Colon (tissue), 2 donors: ENCODE results near the gene VWF.

ENCODE experiments used
- FAIRE-seq: peaks from 2 replicates; lab custom pipeline; 2012; peaks lifted over from hg19 to GRCh38; lab: Jason Lieb, UNC
- donor health status: control.
- donor health status: control.

VWF gene

DNA sequence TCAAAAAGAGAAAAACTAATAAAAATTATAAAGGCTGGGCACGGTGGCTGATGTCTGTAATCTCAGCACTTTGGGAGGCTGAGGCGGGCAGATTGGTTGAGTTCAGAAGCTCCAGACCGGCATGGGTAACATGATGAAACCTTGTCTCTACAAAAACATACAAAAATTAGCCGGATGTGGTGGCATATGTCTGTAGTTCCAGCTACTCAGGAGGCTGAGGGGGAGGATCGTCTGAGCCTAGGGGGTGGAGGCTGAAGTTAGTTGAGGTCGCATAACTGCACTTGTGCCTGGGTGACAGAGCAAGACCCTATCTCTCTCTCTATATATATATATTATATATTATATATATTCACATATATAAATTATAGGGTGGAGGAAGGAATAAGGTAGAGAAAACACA lies 146.9 kb downstream of the VWF start:
- FAIRE-seq = no peak

DNA sequence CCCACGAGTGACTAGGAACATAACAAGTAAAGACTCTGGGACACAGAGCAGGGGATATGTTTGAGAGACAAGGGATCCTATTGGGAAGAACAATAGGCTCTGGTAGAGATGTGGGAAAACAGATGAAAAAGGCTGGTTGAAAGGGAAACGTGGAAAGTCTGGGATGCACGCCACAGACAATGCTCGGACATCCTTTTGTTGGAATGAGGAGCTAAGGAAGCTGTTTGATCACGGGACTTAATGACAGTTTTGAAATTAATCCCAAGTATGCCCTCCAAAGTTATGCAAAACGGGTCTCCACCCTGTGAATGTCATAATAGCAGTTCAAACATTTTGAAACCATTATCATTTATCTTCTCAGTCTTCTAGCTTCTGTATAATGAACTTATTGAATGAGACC lies 147.8 kb downstream of the VWF start:
- FAIRE-seq = no peak

DNA sequence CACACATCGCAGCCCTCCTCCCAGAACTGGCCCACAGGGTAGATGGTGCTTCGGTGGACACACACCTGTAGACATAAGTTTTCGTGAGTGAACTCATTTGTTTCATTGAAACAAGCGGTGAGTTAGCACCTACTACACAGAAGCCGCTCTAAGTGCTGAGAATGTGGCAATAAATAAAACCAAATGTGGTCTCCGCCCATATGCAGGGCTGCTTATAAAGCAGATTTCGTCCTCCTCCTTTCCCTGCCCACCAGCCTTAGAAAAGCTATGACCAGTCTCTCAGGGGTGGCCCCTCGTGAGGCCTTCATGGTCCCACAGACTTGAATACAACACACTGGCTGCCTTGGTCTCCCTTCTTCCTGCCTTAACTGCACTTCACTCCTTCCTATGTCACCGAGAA lies 148.3 kb downstream of the VWF start:
- FAIRE-seq = no peak

DNA sequence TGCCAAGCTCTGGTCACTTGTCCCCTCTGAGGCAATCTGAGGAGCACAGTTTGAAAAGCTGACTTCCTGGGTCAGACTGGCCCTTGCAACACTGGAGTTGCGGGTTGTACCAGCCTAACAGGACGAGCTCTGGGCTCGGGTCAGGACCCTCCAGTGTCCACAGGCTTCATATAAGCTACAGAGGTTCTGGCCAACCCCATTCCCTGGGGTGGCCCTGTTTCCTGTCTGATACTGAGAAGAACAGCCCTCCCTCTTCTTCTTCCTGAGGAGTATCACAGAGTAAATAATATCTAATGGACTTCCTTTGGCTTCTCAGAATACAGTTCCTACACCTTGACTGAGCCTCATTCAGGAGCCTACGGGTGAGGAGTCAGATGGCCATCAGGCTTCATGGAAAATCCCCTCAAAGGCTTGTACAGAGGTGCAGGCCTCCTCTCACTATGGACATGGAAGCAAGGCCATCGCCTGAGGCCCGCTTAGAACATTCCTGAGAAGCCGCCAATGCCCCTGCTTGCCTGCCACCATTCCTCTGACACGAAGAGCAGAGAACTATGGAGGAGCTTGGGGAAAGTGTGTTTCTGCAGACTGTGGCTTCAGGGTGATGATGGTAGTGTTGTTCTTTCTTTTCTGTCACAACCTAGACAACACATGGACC lies 150.9 kb downstream of the VWF start:
- FAIRE-seq = no peak

DNA sequence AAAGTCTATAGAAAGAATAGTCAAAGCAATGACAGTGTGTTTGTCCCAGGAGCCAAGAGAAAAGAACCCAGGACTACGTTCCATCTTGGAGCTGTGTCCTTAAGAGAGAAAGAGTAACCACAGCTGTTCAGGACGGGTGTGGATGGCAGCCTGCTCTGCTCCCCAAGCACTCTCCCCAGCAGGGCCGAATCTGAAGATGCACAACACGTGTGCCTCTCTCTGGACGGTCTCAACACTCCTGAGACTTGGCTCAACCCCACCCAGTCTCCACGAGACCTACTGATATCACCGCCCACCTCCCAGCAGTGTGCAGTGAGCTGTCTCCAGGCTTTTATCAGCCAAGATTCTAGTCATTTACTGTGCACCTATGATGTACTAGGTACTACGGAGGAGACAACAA lies 152.1 kb downstream of the VWF start:
- no peak for FAIRE-seq

DNA sequence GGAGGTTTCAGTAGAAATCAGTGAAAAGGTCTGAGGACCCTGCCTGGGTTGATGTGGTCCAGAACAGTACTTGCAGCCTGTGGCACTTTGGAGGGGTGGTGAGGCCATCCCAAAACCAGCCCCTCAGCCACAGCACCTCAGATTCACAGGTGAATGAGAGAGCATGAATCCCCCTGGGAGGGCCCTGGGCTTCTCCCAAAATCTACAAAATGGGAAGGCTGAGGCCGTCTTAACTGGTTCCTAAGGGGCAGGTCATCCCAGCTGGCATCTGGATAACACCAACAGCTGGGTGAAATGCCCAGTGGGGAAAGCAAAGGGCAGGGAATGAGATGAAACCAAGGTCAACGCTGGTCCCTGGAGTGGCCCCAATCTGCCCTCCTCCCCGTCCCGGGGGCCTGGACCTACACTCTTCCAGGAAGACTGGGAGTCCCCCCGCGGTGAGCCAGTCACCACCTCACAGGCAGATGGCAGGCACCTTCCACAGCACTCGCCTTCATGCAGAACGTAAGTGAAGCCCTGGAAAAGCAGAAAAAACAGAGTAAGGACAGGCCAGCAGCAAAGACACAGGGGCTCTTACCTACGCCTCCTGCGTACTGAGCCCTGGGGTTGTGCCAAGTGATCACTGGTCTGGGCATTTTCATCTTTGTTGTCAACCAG lies 153.1 kb downstream of the VWF start:
- no peak for FAIRE-seq

DNA sequence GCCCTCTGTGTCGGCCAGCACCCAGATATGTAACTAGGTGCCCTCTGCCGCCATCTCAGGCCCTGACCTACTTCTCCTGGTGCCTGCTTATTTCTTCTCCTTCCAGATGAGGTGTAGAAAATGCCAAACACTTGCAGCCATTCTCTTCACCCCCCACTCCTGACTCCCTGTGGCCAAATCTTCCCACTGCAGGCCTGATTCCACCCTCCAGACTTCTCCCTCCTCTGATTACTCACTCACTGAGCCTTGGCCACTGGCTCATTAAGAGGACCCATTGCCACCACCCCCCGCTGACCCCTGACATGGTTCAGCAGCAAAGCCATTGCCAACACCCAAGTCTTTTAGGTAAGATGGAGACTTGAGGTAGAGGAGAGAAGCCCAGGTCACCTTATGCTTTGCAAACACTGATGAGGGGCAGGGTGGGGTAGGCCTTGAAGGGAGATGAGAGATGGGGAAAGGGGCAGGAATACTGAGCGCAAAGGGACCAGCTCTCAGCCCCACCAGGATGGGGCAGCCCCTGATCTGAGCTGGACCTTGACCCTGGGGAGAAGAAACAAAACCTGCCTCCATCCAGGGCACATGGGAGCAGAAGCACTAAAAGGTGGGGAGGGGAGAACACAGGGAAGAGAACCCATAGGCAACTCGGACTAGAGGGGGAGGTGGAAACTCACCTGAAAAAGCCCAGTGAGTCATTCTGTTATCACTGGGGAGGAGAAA lies 154.3 kb downstream of the VWF start:
- no peak for FAIRE-seq

DNA sequence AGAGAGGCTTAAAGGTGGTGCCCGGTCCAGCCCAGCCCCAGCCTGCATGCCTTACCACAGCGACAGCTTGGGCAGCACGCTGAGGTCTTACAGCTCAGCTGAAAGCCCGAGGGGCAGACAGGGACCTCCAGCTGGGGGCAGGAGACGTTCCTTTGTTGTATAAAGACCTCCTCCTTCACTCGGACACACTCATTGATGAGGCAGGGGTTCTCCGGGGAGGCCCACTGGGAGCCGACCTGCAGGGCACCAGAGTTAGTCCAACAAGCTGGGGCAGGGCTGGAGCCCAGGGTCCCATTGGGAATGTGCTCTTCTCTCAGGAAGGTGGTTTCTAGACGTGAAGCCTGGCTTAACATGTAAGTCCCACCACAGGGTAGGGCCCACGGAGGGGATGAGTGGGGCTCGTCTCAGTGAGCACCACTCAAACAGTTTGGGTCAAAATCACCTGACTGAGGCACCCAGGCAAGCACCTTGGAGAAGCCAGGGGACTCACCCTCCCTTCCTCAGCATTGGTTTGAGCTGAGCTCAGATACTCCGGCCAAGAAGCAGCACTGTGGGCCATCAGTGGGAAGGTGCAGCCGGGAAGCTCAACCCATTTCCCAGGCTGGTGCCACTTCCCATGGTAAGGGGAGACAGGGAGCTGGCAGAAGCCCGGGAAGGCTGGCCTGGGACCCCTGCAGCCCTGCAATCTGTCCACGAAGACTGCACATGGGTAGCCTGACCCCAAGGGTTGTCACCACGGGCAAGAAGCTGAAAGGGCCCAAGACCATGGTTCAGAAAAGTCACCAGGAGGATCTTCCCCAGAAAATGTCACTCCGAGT lies 155.1 kb downstream of the VWF start:
- no peak for FAIRE-seq

DNA sequence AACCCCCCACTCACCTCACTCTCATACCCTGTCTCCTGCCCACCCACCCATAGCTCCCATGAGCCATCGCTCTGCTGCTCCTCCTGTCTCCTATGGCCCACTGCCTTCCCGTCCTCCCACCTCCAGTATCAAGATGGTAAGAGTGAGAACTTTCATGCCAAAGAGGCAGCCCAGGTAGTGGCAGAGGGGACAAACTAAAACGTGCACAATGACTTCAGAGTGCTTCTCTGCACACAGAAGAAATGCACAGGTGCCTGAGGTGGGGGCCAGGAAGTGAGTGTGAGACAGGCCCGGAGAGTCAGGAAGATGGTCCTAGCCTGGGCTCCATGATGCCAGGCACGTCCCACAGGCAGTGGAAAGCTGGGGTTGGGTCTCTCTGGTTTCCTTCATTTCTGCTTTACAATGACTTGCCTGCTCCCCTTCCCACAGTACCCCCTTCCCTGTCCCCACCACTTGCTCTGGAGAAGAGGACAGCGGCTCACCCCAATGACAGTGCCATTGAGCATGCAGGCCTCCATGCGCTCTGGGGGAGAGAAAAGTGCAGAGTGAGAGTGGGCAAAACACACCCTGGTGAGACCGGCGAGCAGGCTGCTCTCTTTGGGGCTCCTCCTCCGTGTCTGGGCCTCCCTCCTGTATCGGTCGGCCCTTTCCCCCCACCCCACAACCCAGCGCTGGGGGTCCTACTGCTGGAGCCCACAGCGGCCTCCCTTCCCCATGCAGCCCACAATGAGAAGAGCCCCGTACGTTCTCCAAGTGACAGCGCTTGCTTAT lies 156.6 kb downstream of the VWF start:
- FAIRE-seq = no peak

DNA sequence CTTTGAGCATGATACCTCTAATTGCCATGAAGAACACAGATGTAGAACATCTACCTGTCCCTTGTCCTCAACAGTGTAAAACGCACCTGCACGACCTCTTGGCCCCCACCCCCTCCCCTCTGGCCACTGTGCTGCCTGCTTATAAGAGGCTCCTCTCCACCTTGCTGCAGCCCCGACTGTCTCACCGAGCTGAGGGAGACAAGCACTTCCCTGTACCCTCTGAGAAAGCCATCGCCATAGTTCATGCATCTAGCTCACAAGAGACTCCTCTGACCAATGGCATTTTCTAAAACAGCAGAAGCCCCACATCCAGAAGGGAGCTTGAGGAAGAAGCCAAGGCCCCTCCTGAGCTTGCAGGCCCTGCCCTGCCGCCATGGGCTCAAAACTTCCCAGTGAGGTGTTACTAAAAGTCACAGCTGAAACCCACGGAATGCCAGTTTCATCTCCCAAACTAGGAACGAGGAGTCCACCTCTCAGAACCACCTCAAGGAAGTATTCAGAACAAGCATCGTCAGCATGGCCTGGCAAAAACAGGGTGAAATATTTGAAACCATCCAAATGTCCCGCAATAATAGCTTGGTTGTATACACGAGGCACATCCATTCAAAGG lies 157.9 kb downstream of the VWF start:
- no peak for FAIRE-seq

DNA sequence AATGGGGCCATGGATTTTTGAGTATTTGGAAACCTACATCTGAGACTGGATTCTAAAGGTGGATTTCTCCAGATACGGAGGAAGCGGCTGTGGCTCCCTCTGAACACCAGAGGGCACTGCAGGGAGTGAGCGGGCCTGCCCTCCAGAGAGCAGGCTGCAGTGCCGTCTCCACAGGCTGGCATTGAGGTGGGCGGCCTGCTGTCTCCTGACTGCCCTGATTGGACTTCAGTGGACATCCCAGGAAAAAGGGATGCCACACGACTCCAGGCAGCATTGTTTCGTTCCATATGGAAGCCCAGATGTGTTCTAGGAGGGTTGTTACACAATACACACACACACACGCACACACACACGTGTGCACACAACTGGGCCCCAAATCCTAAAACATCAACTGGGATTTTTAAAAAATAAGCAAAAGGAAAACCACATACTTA lies 158.5 kb downstream of the VWF start:
- FAIRE-seq = no peak

DNA sequence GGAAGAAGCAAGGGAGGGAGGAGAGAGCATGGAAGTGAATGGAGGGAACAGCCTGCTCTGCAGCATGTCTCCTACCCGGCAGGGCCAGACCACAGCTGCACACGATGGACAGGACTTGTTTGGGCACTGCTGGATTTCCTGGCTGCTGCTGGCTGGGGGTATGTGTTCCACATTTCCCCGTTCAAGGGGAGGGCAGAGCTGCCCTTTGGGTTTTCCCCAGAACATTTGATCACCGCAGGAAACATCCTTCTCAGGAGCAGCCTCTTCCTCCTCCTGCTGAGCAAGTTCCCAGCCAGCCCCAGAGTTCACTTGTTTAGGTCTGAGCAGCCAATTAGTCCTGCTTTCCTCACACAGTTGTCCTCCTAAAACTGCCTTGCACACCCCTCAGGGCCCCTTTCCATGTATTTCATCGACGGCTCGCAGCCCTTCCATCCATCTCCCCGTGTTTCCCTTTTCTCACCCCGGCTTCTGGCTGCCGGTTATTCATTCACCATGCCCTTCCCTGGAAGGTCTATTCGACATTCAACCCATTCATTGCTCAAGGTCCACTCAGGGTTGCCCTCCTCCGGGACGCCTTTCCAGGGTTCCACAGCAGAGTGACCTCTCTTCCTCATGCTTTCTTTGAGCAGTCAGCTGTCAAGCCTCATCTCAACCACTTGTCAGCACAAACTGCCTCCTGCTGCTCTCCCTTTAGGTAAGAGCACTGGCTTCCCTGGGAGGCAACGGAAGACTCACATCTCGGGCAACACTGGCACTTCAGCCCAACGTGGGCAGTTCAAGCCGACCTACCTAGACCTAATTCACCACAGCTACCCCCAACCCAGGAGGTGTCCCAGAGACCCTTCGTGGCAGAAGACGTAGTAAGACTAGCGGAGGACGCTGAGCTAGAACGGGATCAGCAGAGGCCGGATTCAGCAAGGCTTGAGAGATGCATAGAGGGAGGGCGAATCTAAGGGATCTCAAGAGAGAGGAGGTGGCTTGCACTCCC lies 159.3 kb downstream of the VWF start:
- no peak for FAIRE-seq

DNA sequence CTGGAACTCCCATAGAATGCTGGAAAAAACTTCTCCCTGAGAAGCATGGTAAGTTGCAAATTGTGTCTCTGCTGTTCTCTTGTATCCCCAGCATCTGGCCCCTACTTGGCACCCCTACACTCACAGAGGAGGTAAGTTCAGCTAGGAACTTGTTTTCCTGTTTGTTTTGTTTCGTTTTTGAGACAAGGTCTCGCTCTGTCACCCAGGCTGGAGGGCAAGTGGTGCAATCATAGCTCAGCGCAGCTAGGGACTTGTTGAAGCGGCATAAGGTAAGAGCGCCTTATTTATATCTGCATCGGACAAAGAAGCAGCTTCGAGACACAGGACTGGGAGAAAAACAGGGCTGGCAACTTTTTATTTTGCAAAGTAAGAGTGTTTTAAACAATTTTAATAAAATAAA lies 161.0 kb downstream of the VWF start:
- no peak for FAIRE-seq

DNA sequence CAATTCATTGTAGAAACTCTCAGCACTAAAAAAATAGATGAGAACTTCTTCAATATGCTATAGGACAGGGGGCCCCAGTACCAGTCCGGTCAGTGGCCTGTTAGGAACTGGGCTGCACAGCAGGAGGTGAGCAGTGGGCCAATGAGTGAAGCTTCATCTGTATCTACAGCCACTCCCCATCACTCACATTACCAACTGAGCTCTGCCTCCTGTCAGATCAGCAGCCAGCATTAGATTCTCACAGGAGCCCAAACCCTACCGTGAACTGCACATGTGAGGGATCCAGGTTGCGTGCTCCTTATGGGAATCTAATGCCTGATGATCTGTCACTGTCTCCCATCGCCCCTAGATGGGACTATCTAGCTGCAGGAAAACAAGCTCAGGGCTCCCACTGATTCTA lies 163.7 kb downstream of the VWF start:
- FAIRE-seq = no peak

DNA sequence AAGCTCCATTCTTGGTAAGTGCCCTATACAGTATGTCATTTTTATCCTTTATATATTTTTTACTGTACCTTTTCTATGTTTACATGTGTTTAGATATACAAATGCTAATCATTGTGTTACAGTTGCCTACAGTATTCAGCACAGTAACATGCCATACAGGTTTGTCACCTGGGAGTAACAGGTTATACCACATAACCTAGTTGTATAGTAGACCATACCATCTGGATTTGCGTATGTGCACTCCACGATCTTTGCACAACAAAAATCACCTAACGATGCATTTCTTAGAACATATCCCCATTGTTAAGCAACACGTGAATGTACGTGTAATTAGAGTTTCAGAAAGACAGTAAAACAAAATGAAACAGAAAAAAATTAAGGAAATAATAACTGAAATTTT lies 167.5 kb downstream of the VWF start:
- FAIRE-seq = no peak

DNA sequence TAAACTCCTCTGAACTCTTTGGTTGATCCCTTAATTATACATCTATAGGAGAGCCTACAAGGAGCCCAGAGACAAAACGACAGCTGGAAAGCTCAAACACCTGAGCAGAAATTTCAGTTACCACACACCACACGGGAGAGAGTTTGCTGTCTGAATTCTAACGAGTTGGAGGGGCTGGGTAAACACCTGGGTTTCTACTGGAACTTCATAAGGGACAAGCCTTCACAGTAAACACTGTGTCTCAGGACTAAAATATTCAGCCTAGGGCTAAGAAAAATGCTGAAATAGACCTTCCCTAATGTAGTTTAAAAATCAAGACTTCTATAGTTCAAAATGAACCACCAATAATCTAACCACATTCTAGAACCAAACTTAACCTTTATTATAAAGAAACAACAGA lies 169.8 kb downstream of the VWF start:
- no peak for FAIRE-seq

DNA sequence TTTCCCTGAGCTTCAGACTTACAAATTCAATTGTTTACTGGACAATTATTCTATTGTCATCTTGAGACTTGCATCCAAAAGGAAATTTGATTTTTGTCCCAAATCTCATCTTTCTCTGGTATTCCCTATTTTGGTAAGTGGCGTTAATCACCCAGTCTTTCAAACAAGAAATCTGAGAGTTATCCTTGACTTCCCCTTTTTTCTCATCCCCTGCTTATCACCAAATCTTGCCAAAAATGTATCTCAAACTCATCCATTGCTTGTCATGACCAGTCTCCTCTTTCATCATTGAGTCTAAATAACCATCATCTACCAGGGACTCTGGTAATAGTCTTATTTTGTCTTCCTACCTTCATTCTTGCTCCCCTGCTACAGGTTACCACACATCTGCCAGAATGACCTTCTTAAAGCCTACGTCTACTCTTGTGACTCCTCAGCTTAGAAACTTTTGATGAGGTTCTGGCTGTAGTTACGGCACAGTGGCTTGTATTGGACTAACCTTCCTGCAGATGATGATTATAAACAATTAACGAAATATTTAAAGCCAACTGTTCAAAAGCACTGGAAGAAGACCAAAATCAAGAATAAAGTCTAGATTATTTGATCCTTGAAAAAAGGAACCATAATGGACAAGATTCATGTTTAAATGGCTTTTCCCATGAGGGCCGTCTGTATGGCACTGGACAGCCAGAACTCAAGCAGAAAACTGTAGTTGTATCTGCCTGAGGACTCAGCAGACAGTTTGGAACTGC lies 170.5 kb downstream of the VWF start:
- FAIRE-seq = no peak

DNA sequence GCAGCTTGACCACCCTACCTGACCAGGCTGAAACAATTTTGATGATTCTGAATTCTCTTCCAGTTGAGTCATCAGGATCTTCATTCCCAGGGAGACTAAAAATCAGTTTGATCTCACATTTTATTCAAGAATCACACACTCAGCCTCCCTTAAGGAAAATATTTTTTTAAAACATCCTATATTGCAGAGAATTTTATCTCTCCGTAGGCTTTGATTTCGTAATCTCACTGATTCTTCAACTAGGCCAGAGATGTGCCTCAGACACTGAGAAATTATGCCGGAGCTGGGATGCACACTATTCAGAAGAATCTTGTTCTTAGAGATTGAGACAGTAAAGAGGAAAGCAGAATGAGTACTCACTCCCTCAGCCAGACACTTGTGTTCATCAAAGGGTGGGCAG lies 172.4 kb downstream of the VWF start:
- FAIRE-seq = no peak

DNA sequence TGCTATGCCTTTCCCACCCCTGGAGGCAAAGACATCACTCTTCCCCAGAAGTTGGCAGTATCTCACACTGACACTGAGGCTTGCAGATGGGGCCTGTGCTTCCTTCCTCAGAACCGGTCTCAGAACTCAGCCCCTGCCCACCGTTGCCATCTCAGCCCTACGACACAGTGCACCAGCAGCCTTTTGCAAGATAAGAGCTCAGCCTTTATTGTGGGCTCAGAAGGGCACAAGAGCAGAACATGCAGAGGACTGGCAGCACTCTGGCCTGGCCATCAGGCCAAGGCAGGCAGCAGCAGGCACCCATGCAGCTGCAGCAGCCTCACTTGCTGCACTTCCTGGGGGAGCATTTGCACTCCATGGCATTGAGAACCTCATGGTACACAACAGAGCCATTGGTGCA lies 175.8 kb downstream of the VWF start:
- FAIRE-seq = no peak

DNA sequence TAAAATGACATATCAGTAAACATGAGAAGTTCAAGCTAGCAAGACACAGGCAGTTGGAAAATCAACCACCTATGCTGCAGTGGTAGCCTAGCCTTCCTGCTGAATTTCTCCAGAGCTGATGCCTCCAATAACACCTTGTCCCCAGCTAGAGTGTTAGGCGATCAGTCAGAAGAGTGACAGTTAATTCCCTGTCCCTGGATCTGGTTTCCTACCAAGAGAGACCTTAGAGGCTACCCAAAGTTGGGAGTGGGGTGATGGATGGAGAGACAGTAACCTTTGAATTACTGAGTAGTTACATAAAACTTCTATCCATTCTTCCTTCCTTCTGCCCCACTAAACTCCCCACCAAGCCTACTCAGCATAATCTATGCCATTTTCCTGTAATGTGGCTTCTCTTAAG lies 177.5 kb downstream of the VWF start:
- no peak for FAIRE-seq
